DND-41 (cell line): Measurements from ENCODE around the gene STIMATE.

Source experiments
- CTCF ChIP-seq: IDR thresholded peaks from 2 replicates; pipeline ENCODE4 v1.5.1; 2012; ENCODE audit warnings: borderline replicate concordance, low read length, moderate library complexity, mild to moderate bottlenecking; ENCODE audit not compliant: poor library complexity, severe bottlenecking; ENCODE audit errors: extremely low read depth
- EZH2 ChIP-seq: IDR thresholded peaks from 3 replicates; pipeline ENCODE4 v1.6.1; 2012; ENCODE audit warnings: borderline replicate concordance, low read depth, mild to moderate bottlenecking, moderate library complexity, low read length, inconsistent platforms; ENCODE audit not compliant: severe bottlenecking

GRCh38 chr3:52846432-52846965 is 50.8 kb downstream of the STIMATE start:
- TF ChIP-seq CTCF (no peak), EZH2 (no peak)
